Measurements from ENCODE around the gene PROCA1.

Gene PROCA1, protein sequence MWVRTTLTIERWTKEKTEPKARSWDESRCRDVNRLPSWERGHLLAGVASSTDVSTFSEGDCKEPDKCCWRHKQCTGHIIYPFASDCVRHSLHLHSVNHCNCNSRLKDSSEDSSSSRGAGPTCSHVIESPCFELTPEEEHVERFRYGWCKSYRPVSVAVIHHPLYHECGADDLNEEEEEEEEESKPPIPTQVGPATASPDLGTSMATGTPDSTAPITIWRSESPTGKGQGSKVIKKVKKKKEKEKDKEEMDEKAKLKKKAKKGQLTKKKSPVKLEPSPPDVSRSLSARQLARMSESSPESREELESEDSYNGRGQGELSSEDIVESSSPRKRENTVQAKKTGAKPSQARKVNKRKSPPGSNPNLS

DNA sequence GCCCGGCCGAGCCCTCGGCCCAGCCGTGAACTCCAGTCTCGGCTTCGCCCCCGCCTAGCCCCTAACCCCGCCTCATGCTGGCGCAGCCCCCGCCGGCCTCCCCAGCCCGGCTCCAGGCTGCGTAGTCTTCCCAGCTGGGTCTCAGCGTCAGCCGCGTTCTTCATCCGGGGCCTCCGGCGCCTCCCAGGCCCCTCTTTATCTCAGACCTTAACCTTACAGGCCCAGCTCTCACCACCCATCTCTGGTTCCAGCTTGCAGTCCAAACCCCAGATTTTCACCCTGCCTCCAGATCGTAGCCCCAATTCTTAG, at the start of gene PROCA1:
Gene PROCA1, minus strand, starts transcription at position 166 of the 309 bp plus-strand sequence. CDS start 228 bp downstream, outside the sequence.
- Histone ChIP-seq H3K4me3 (ENCODE audit: low read depth, low read length) (no peak within 1 kb of the TSS), H3K36me3 (peaks cover 6% of the 10 kb centered on the region; the same call in 1 of the 2 replicates), H3K9me3 (ENCODE audit: severe bottlenecking) (no peaks in the 10 kb centered on the region), H3K27me3 (ENCODE audit: insufficient read depth, low read depth, severe bottlenecking) (no peaks in the 10 kb centered on the region), H3K27ac (no peak within 1 kb of the TSS)
- no peak for DNase-seq
- TF ChIP-seq, protein P1, sequence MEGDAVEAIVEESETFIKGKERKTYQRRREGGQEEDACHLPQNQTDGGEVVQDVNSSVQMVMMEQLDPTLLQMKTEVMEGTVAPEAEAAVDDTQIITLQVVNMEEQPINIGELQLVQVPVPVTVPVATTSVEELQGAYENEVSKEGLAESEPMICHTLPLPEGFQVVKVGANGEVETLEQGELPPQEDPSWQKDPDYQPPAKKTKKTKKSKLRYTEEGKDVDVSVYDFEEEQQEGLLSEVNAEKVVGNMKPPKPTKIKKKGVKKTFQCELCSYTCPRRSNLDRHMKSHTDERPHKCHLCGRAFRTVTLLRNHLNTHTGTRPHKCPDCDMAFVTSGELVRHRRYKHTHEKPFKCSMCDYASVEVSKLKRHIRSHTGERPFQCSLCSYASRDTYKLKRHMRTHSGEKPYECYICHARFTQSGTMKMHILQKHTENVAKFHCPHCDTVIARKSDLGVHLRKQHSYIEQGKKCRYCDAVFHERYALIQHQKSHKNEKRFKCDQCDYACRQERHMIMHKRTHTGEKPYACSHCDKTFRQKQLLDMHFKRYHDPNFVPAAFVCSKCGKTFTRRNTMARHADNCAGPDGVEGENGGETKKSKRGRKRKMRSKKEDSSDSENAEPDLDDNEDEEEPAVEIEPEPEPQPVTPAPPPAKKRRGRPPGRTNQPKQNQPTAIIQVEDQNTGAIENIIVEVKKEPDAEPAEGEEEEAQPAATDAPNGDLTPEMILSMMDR (IDR thresholded peaks at IDR 0.05; ENCODE audit: low read depth, low read length) = no peak

DNA sequence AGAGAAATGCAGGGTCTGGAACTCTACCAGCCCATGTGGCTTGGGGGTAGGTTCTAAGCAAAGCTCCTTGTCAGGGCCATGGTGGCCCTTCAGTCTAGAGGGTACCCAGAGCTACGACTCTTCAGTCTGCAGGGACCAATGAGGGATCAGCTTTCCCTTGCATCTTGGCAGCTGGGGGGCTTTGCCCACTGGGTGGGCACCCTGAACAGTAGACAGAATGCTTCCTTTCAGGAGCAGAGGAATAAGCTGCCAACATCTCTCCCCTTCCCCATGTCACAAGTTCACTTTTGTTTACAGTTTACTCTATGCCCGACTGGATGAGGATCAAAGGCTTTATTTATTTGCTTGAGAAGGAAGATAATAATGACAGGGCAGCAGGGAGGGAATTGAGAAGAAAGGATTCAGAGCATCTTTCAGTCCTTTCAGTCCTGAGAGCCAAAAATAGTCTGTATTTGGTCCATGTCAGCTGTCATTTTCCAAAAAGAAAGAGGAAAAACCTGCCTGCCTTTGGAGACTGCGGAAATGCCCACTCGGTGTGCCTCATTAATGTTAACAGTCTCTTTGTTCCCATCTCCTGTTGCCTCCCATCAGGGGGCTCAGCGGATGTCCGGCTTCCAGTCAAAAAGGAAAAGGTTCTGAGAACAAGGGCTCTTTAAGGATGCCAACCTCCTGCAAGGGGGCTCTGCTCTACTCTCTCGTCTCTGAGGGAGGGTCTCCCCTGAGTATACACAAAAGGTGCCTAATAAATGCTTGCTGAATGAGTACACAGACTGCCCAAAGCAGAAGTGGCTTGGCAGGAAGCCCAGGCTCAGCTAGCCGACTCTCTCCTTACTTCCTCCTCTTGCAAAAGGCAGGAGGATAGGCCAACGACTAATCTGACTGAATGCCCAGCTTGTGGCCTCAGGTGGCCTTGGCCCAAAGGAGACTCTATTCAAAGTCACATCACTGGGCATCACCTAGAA, 49.2 kb upstream of the PROCA1 start:
- Histone ChIP-seq H3K27me3 (ENCODE audit: insufficient read depth, low read depth, severe bottlenecking) (no peaks in the 10 kb centered on the region), H3K27ac (no peak overlapping the region), H3K9me3 (ENCODE audit: severe bottlenecking) (no peaks in the 10 kb centered on the region), H3K36me3 (peaks cover 59% of the 10 kb centered on the region), H3K4me3 (ENCODE audit: low read depth, low read length) (no peak overlapping the region)
- no peak for DNase-seq
- TF ChIP-seq, protein P1 (IDR thresholded peaks at IDR 0.05; ENCODE audit: low read depth, low read length) = no peak

DNA sequence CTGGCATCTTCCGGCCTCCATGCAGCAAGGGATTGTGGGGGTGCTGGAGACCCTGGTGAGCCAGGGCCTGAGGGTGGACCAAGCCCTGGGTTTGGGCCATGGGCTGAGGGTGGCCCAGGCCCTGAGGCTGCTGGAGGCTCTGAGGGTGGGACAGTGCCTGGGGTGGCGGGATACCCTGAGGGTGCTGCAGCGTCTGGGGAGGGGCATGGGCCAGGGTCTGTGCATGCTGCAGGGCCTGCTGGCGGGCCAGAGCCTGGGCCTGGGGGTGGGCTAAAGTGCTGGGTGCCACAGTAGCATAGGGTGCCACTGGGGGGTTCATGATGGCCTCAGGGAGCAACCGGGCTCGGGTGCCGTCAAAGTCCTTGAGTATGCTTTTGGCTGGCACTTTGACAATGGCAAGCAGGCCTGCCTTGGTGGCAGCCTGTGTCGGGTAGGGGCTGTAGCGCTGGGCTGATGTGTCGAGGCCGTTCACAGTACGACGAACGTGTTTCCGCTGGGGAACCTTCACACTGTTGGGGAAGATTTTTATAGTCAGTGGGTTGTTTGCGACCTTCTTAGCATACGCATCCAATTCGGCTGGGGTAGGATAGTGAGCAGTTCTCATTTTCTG, 47.7 kb upstream of the PROCA1 start:
- Histone ChIP-seq H3K27me3 (ENCODE audit: insufficient read depth, low read depth, severe bottlenecking) (no peaks in the 10 kb centered on the region), H3K36me3 (peaks cover 55% of the 10 kb centered on the region), H3K4me3 (ENCODE audit: low read depth, low read length) (no peak overlapping the region), H3K27ac (no peak overlapping the region), H3K9me3 (ENCODE audit: severe bottlenecking) (no peaks in the 10 kb centered on the region)
- no peak for DNase-seq
- TF ChIP-seq, protein P1 (IDR thresholded peaks at IDR 0.05; ENCODE audit: low read depth, low read length) = no peak

DNA sequence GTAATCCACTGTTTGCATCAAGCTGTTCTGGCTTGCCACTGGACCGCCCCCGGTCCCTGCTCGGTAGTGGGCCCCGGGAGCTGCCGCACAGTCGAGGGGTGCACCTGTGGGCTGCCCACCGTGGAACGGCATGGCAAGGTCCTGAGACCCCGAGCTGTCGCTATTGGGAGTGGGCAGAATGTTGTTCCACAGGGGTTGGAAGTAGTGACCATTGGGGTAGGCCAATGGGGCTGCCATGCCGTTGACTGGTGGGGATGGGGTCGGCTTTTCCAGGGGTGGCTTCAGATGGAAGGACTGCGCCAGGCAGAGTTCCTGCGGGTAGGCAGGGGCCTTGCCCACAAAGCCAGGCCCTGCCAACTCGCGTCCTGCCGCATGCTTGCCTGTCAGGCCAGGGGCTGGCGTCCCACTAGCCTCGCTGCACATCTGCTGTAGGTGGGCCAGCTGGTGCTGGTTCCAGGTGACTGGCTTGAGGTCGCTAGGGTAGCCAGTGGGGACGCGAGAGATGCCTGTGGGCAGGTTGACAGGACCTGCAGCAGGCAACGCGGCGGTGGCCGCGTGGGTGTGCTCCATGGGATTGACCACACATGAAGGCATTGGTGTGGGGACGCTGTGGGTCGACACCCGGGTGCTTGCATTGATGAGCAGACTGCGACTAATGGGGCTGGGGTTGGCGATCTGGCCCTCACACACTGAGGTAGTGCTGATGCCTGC, 46.9 kb upstream of the PROCA1 start:
- H3K9me3 ChIP-seq (ENCODE audit: severe bottlenecking) = no peaks in the 10 kb centered on the region
- no peak for DNase-seq
- H3K36me3 ChIP-seq = peaks cover 55% of the 10 kb centered on the region
- no peak overlapping the region for H3K27ac ChIP-seq
- TF ChIP-seq, protein P1 (IDR thresholded peaks at IDR 0.05; ENCODE audit: low read depth, low read length) = no peak
- H3K4me3 ChIP-seq (ENCODE audit: low read depth, low read length) = no peak overlapping the region
- H3K27me3 ChIP-seq (ENCODE audit: insufficient read depth, low read depth, severe bottlenecking) = no peaks in the 10 kb centered on the region

DNA sequence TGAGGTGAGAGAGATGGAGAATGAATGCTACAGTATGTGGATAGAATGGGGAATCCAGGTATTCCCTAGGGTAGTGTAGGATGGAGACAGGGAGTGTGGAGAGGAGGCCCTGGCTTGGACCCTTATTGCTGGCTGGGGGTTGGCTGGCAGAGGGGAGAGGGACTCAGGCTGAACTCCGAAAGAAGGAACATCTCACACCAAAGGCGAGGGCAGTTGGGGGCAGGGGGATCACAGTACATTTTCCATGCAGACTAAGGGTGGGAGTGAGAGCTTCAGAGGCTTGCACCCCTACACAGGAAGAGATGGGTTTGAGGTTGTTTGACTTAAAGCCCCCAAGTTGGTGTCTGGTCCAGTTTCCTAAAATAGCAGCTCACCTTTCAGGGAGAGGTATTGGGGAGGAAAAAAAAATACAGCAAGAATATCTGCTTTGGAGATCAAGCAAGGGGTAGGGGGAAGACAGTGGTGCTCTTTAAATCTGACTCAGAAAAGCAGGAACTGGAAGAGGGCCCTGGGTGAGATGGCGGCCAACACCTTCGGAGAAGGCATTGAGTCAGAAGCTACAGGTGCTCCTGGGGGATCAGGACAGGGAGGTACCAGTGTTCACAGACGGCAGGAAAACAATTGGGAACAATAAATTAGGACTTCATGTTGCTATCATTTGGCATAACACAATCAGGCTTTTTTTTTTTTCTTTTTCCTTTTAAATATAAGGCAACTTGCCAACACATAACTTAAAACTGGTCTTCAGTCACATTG, 44.5 kb upstream of the PROCA1 start:
- no peaks in the 10 kb centered on the region for H3K27me3 ChIP-seq (ENCODE audit: insufficient read depth, low read depth, severe bottlenecking)
- TF ChIP-seq, protein P1 (IDR thresholded peaks at IDR 0.05; ENCODE audit: low read depth, low read length) = no peak
- no peaks in the 10 kb centered on the region for H3K9me3 ChIP-seq (ENCODE audit: severe bottlenecking)
- no peak overlapping the region for H3K27ac ChIP-seq
- peaks cover 55% of the 10 kb centered on the region for H3K36me3 ChIP-seq
- no peak for DNase-seq
- H3K4me3 ChIP-seq (ENCODE audit: low read depth, low read length) = no peak overlapping the region

Data from WERI-Rb-1 (cell line).